K562 (cell line): ENCODE data around the gene IFNA21. TPM values are rescaled to one million over a fixed set of nuclear protein-coding genes. Genes with fewer than 3 reads are reported as not detected.

Source experiments
- ATAC-seq: fragments of 200-7000 bp; cut with Tn5 transposase; 3 replicates; pipeline ENCODE4 v1.9.1; 2020; ENCODE audit warnings: moderate library complexity
- BruUV-seq: library from RNA; stranded (reverse); fragments of 400-500 nt; replicated peaks from 2 replicates; lab custom pipeline; 2021; lab: Mats Ljungman, UMichigan
- CTCF ChIA-PET: fragments of 300-600 bp; formaldehyde crosslinking; extraction: SDS; loops from one replicate; lab custom pipeline; 2021; ENCODE audit warnings: low intra/inter-chr PET ratio; lab: Yijun Ruan, JAX
- POLR2A ChIA-PET: fragments of 300-600, 350-650 bp; sonication (Branson Sonifier 250); formaldehyde crosslinking; extraction: SDS; loops from one replicate; lab custom pipeline; 2021; ENCODE audit warnings: antibody characterized with exemption, inconsistent platforms; lab: Yijun Ruan, JAX
- DNase-seq, 4 experiments: peaks; one replicate each; pipeline versions ENCODE4 v3.0.0 to v3.0.0-alpha.2; 2011 to 2018; ENCODE audit warnings: low spot score in 3 of 4, mixed read lengths in 3 of 4; ENCODE audit errors: extremely low read depth in 1 of 4
- FAIRE-seq: peaks from 2 replicates; lab custom pipeline; 2011; peaks lifted over from hg19 to GRCh38; lab: Jason Lieb, UNC
- H2AFZ ChIP-seq: 2 replicates; pipeline ENCODE4 v1.6.0; 2011; ENCODE audit warnings: low read depth, low read length, control low read depth, inconsistent platforms
- H3K27ac ChIP-seq: fragments of 200-600 bp; 3 replicates; pipeline ENCODE4 v1.8.0; 2011; ENCODE audit warnings: low read depth, mild to moderate bottlenecking, control low read depth, inconsistent platforms, low read length, moderate library complexity, mixed read lengths; ENCODE audit errors: extremely low read depth
- H3K27me3 ChIP-seq, 2 experiments: fragments of 300-600 bp in 1 of 2; 2 replicates in 1 of 2; 3 replicates in 1 of 2; pipeline versions ENCODE4 v1.6.0 to v1.8.0; 2011; ENCODE audit warnings: inconsistent platforms in 2 of 2, low read length in 2 of 2, mild to moderate bottlenecking in 1 of 2, mixed read lengths in 1 of 2, moderate library complexity in 1 of 2; ENCODE audit not compliant: control insufficient read depth in 2 of 2, insufficient read depth in 2 of 2
- H3K36me3 ChIP-seq: fragments of 300-600 bp; 3 replicates; pipeline ENCODE4 v1.8.0; 2011; ENCODE audit warnings: mild to moderate bottlenecking, low read length, inconsistent platforms; ENCODE audit not compliant: control insufficient read depth, insufficient read depth
- H3K4me1 ChIP-seq, 2 experiments: fragments of 200-600 bp in 1 of 2; replicated peaks in 1 of 2; 2 replicates in 1 of 2; 3 replicates in 1 of 2; pipeline versions ENCODE4 v1.5.1 to v1.8.0; 2011; ENCODE audit warnings: inconsistent platforms in 2 of 2, low read length in 2 of 2, mild to moderate bottlenecking in 1 of 2, mixed read lengths in 1 of 2, moderate library complexity in 1 of 2; ENCODE audit not compliant: control insufficient read depth in 2 of 2, insufficient read depth in 2 of 2
- H3K4me2 ChIP-seq: 2 replicates; pipeline ENCODE4 v1.6.1; 2011; ENCODE audit warnings: low read length, control low read depth, inconsistent platforms, mixed read lengths; ENCODE audit not compliant: insufficient read depth
- H3K4me3 ChIP-seq: fragments of 200-600 bp; sonication (generic), shearing (Covaris generic); 2 replicates; pipeline ENCODE4 v1.5.1; 2016; ENCODE audit warnings: control low read depth, inconsistent platforms
- H3K79me2 ChIP-seq: fragments of 200-600 bp; 3 replicates; pipeline ENCODE4 v1.8.0; 2011; ENCODE audit warnings: low read length, inconsistent platforms; ENCODE audit not compliant: control insufficient read depth, insufficient read depth
- H3K9ac ChIP-seq, 2 experiments: 2 replicates each; pipeline versions ENCODE4 v1.6.0 to v1.6.1; 2011; ENCODE audit warnings: low read depth in 2 of 2, low read length in 2 of 2, control low read depth in 1 of 2, inconsistent platforms in 1 of 2, mild to moderate bottlenecking in 1 of 2, mixed read lengths in 1 of 2; ENCODE audit not compliant: insufficient read depth in 1 of 2
- H3K9me1 ChIP-seq: one replicate; pipeline ENCODE4 v1.6.0; 2011; ENCODE audit warnings: inconsistent platforms, mild to moderate bottlenecking, low read length, moderate library complexity; ENCODE audit not compliant: control insufficient read depth, insufficient read depth
- H3K9me3 ChIP-seq: replicated peaks from 2 replicates; pipeline ENCODE4 v1.5.1; 2011; ENCODE audit warnings: low read depth, low read length, inconsistent platforms; ENCODE audit not compliant: control insufficient read depth, insufficient read depth
- H4K20me1 ChIP-seq: replicated peaks from 2 replicates; pipeline ENCODE4 v1.6.1; 2011; ENCODE audit warnings: low read length, inconsistent platforms, mixed read lengths; ENCODE audit not compliant: control insufficient read depth, insufficient read depth
- FOXJ3 ChIP-seq: sonication (generic); formaldehyde crosslinking; IDR thresholded peaks from 2 replicates; pipeline ENCODE4 v1.4.0; 2020; ENCODE audit warnings: mild to moderate bottlenecking, missing genetic modification reagents
- HMG20A ChIP-seq: fragments of 450-650 bp; formaldehyde crosslinking; conservative IDR thresholded peaks from 2 replicates; pipeline ENCODE4 v1.4.0; 2020; ENCODE audit warnings: mild to moderate bottlenecking, mixed read lengths
- POLR3G ChIP-seq: IDR thresholded peaks from 2 replicates; pipeline ENCODE4 v1.6.1; 2011; ENCODE audit not compliant: insufficient read length, insufficient replicate concordance; ENCODE audit errors: extremely low read depth
- ZFP36 ChIP-seq: fragments of 150-350 bp; IDR thresholded peaks from 2 replicates; pipeline ENCODE4 v1.6.1; 2018; ENCODE audit warnings: low read length, low read depth; ENCODE audit not compliant: partially characterized antibody
- ZNF507 ChIP-seq: conservative IDR thresholded peaks from 2 replicates; pipeline ENCODE4 v1.6.1; 2017; ENCODE audit warnings: missing genetic modification characterization, missing compliant biosample characterization
- WGBS: fragments of 100-300 bp; shearing (Covaris generic); methylation state at CpG from one replicate; pipeline ENCODE4 v1.1.6; 2016; ENCODE audit warnings: low coverage, mixed read lengths; ENCODE audit not compliant: insufficient coverage; ENCODE audit errors: missing lambda C conversion rate; 5-methylcytosine and 5-hydroxymethylcytosine counted together
- in situ Hi-C: fragments of 300-500 bp; cut with MboI; formaldehyde crosslinking; loops from 4 replicates; pipeline ENCODE4 v1.15.0; 2018; ENCODE audit warnings: inconsistent platforms, mixed read lengths
- intact Hi-C: fragments of 100-400 bp; cut with micrococcal nuclease; formaldehyde crosslinking; loops from 2 replicates; pipeline ENCODE4 v1.14.2; 2022
- polyA plus RNA-seq, 8 experiments: library from polyadenylated mRNA; depleted of rRNA in 4 of 8; stranded (reverse) in 5 of 8; unstranded in 3 of 8; fragments of >200 nt; fragmentation: Nextera tagmentation in 2 of 8; fragmentation: Illumina TruSeq in 1 of 8; extraction: Ambion mirVana in 2 of 8; extraction: Trizol in 1 of 8; gene quantifications; 2 replicates each; pipeline versions ENCODE4 v1.2.1 to v1.2.3, GENCODE V29; 2011 to 2014; ENCODE audit warnings: inconsistent platforms in 1 of 8, missing spikeins in 1 of 8
- total RNA-seq, 7 experiments: library from RNA; depleted of rRNA in 6 of 7; stranded (reverse); fragments of >200 nt in 6 of 7; fragmentation: Illumina TruSeq in 2 of 7; extraction: Trizol in 2 of 7; gene quantifications; 2 replicates each; pipeline versions ENCODE4 v1.2.1 to v1.2.3, GENCODE V29; 2011 to 2021; ENCODE audit warnings: low replicate concordance in 1 of 7
- TF ChIP-seq, protein P1 (sequence below): sonication (generic); formaldehyde crosslinking; IDR thresholded peaks from 2 replicates; pipeline ENCODE4 v1.8.1; 2023; ENCODE audit warnings: mild to moderate bottlenecking, missing genetic modification reagents

The IFNA21 gene
- total and polyA plus RNA-seq, 9 of the 15 experiments (the other 6 are each of a cell fraction or from before 2014, with no cell fraction given), result not detected

DNA sequence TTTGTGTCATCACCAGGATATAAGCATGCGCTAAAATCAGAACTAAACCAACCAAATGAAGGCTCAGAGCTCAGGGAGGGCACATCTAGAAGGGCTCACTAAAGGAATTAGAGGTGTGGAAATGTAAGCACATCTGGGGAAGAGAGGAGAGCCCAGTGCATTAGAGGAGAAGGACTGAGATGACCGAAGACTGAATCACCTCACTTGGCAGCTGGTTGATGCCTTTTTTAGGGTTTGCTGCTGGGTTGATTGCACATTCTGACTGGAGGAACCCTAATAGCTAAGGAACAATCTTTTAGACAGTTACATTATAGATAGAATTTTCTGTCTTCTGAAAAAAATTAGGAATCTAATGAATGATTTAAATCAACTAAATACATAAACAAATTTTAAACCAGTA, 8.2 kb upstream of the IFNA21 start:
- no peaks in the 10 kb centered on the region for H3K27me3 ChIP-seq
- H3K9me3 ChIP-seq, result no peaks in the 10 kb centered on the region
- no peak overlapping the region for H3K4me3 ChIP-seq
- H2AFZ ChIP-seq, result no peak overlapping the region
- DNase-seq, result no peak
- POLR2A ChIA-PET, result no interaction called here
- WGBS, result no CpG with 5 or more reads among the region's 2 CpGs
- ATAC-seq, result no peak
- in situ Hi-C loops, result no loop called here
- TF ChIP-seq FOXJ3 (no peak), ZNF507 (tag) (no peak), ZFP36 (no peak), HMG20A (CRISPR knock-in tag) (no peak), POLR3G (no peak)
- TF ChIP-seq, protein P1, sequence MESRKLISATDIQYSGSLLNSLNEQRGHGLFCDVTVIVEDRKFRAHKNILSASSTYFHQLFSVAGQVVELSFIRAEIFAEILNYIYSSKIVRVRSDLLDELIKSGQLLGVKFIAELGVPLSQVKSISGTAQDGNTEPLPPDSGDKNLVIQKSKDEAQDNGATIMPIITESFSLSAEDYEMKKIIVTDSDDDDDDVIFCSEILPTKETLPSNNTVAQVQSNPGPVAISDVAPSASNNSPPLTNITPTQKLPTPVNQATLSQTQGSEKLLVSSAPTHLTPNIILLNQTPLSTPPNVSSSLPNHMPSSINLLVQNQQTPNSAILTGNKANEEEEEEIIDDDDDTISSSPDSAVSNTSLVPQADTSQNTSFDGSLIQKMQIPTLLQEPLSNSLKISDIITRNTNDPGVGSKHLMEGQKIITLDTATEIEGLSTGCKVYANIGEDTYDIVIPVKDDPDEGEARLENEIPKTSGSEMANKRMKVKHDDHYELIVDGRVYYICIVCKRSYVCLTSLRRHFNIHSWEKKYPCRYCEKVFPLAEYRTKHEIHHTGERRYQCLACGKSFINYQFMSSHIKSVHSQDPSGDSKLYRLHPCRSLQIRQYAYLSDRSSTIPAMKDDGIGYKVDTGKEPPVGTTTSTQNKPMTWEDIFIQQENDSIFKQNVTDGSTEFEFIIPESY (CRISPR knock-in tag), result no peak
- no peak overlapping the region for H3K27ac ChIP-seq
- H3K4me2 ChIP-seq, result no peak overlapping the region
- no peaks in the 10 kb centered on the region for H3K9me1 ChIP-seq
- FAIRE-seq, result no peak
- H3K9ac ChIP-seq, result no peak overlapping the region
- no TSS peak for BruUV-seq
- intact Hi-C loops, result no loop called here
- H4K20me1 ChIP-seq, result no peaks in the 10 kb centered on the region
- no peaks in the 10 kb centered on the region for H3K79me2 ChIP-seq
- no peaks in the 10 kb centered on the region for H3K36me3 ChIP-seq
- no peaks in the 10 kb centered on the region for H3K4me1 ChIP-seq
- CTCF ChIA-PET, result no interaction called here
